Activated T-helper 1 cell treated with anti-CD3 and anti-CD28 coated beads, Interleukin-2, amount 50 U/mL, for 16 hours (primary cell): ENCODE data around the gene KISS1R.

Experiments used
- DNase-seq, 2 donors: peaks; one replicate each; pipeline ENCODE4 v3.0.0-alpha.2; 2020; ENCODE audit warnings: low read depth in 1 of 2, low spot score in 1 of 2

The KISS1R gene

GRCh38 chr19:899336-900042 is 17.6 kb upstream of the KISS1R start:
- no peak for DNase-seq

DNA sequence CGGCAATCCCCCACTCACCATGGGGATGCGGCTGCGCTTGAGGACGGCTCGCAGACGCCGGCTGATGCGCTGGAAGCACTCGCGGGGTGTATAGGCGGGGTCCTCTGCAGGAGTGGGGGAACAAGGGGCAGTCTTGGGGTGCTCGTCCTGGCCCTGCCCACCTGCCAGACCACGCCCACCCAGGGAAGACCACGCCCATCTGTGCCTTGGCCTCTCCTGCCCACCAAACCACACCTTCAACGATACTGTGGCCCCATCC is 17.2 kb upstream of the KISS1R start:
- DNase-seq, result no peak

DNA sequence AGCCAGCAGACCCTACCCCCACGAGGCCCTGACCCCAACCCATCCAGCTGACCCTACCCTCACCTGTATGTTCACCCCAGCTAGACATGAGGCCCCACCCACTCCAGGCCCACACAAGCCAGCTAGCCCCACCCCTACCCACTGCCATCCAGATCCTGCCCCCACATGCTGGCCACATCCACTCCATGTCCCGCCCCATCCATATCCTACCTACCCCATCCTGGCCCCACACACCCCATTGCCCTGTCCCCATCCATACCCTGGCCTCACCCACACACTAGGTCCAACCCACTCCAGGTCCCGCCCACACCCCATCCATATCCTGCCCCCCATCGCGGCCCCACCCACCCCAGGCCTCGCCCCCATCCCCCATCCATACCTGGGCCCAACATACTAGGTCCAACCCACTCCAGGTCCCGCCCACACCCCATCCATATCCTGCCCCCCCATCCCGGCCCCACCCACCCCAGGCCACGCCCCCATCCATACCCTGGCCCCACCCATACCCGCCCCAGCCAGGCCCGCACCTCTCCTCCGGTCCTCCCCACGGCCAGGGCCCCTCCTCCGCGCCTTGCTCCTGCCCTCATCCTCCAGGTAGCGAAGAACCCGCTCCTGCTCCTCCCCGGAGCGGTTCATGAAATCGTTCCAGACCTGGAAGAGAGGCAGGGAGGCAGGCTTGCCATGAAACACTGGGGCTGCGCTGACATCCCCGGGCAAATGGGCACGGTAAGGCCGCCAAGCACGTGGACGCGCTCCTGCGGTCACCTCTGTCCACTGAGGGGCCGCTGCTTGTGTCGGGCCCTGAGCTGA is 16.6 kb upstream of the KISS1R start:
- DNase-seq, result no peak

DNA sequence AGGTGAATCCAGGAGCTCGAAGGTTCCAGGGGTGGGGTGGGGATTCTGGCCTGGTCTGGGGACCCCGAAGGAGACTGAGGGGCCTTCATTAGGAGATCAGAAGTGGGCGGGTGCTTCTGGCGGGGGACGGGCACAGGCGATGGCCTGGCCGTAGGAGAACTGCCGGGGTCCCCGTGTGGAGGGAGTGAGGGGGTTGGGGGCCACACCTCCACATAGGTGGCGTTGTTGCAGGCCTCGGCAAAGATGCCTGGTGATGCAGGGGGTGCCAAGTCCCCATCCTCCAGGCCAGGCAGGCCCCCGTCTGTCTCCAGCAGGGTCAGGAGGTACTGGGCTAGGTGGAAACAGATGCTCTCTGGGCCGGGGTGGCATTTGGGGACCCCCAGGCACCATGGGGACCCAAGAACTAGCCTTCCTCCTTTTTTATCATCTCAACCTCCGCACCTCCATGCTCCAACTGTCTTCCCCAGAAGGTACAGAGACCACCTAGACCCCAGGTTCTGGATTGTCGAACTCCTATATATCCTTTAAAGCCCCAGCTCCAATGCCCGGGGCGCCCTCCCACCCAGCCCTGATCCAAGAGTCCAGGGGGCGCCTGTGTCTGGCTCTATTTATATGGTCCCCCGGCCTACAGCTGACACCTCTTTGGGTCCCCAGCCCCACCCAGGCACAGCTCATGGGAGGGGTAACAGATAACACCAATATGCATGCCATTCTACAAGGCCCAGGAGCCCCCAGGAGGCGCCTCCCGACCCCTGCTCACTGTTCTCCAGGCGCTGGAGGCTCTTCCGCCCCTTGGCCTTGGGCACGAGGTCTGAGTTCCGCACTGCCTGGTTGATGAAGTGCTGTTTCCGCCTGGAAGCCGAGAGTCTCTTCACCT is 15.7 kb upstream of the KISS1R start:
- DNase-seq, result no peak

DNA sequence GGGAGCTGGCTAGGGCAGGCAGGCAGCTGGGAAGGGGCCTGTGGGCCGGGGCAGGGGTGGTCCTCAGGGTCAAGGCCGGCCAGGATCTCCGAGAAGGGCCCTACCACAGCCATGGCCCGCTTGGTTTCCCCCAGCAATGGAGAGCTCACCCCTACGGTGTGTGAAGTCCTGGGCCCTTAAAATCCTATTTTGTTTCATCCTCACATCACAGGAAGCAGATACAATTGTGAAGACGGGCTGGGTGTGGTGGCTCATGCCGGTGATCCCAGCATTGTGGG is 15.1 kb upstream of the KISS1R start:
- no peak for DNase-seq

GRCh38 chr19:902446-903226 is 14.5 kb upstream of the KISS1R start:
- DNase-seq, result no peak

DNA sequence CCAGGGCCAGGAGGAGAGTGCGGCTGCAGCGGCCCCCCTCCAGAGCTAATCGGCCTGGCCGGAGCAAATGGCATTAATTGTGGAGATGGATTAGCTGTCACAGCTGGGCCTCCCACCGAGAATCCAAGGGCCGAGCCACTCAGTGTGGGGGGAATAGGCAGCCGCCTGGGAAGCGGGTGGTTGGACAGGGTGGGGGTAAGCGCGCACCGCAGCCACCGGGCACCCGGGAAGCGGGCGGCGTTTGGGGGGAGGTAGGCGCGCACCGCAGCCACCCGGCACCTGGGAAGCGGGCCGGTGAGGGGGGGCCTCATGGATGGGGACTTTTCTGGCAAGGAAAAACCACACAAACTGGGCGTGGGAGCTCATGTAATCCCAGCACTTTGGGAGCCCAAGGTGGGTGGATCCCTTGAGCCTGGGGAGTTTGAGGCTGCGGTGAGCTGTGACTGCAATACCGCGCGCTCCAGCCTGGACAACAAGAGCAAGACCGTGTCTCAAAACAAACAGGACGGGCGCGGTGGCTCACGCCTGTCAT is 13.8 kb upstream of the KISS1R start:
- DNase-seq, result no peak

DNA sequence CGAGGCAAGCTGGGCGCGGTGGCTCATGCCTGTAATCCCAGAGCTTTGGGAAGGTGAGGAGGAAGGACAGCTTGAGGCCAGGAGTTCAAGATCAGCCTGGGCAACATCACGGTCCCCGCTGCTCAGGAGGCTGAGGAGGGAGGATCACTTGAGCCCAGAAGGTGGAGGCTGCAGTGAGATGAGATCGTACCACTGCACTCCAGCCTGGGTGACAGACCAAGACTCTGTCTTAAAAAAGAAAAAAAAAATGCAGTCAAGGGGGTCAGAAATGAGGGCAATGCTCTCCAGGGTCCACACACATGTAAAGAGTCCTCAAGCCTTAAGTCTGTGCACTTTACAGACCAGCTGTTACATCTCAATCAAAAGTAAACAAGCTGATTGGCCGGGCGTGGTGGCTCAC is 12.6 kb upstream of the KISS1R start:
- no peak for DNase-seq

DNA sequence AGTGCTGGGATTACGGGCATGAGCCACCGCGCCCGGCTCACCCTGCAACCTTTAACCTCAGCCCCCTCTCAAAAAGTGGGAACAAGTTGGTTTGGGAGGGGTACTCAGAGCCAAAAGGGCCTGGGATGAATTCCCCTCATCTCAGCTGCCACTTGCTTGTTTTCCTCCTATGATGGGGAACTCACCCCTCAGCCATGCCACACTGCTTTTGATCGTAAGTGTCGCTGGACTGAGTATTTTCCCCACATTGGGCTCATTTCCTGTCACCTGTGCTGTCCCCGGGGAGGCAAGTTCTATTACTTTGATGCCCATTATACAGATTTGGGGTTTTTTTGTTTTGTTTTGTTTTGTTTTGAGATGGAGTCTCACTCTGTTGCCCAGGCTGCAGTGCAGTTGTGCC is 10.7 kb upstream of the KISS1R start:
- DNase-seq, result no peak

DNA sequence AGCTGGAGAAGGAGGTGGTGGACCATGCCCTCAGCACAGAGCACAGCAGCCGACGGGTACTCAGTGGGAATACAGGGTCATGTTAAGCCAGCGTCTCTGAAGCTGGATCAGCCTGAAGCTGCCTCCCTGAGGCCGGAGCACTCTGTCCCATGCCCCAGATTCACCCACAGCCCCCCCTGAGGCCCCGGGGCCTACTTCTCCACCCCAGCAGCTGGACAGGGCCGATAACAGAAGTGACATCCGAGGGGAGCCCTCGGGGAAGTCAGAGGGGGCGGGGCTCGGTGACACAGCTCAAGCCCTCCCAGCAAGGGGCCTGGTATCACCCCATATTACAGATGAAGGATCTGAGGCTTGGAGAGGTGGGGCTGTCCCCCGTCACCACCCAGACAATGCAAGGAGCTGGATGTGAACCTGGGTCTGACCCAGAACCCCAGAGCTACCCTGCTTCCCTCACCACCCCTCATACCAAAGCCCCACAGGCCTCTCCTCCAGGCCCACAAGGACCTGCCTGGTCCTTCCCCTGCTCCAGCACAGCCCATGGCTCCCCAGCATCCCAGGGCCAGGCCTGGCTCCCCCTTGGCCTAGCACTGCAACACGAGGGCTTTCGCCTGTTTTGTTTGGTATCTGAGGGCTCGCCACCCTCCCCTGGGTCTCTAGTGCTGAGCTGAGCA is 9.8 kb upstream of the KISS1R start:
- no peak for DNase-seq

DNA sequence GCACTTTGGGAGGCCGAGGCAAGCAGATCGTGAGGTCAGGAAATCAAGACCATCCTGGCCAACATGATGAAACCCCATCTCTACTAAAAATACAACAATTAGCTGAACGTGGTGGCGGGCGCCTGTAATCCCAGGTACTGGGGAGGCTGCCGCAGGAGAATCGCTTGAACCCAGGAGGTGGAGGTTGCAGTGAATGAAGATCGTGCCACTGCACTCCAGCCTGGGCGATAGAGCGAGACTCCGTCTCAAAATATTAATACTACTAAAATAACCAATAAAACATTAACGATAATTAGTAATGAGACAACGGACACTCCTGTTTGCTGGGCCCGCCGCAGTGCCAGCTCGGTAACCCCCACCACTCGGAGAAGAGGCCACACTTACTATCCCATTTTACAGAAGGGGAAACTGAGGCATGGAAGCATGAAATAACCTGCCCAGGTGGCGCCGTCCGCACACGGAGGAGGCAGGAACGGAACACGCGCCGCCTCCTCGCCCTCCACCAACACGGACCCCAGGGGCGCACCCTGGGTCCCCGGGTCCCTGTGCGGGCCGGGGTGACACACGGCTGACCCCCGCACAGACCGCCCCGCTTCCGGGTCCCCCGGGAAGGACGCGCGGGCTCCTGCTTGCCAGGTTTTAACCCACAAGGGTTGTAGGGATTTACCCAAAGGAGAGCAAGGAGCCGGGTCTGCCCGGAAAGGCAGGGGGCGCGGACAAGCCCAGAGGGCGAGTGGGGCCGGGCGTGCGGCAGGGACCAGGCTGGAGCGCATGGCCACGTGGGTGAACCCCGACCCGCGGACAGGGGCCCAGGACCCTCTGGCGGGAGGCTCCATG is 5.7 kb upstream of the KISS1R start:
- no peak for DNase-seq

DNA sequence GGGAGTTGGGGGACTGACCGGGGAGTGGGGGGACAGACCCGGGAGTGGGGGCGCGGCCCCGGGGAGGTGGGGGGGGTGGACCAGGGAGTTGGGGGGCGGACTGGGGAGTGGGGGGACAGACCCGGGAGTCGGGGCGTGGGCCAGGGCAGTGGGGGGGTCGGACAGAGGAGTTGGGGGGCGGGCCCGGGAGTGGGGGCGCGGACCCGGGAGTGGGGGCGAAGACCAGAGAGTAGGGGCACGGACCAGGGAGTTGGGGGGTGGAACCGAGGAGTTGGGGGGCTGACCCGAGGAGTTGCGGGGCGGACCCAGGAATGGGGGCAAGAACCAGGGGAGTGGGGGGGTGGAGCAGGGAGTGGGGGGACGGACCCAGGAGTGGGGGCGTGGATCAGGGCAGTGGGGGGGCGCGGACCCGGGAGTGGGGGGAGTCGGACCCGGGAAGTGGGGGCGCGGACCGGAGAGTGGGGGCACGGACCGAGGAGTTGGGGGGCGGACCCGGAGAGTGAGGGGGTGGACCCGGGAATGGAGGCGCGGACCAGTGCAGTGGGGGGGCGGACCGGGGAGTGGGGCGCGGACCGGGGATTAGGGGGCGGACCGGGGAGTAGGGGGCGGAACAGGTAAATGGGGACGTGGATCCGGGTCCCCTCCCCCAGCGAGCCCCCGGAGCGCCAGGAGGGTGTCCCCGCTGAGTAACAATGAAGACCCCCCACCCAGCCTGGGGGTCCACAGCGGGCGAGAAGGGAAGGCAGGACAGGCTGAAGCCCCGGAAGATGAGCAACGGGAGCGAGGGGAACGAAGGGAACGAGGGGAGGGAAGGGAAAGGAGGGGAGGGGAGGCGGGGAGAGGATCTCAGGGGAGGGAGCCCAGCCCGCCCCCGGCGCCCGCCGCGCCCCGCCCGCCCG is 4.7 kb upstream of the KISS1R start:
- no peak for DNase-seq

DNA sequence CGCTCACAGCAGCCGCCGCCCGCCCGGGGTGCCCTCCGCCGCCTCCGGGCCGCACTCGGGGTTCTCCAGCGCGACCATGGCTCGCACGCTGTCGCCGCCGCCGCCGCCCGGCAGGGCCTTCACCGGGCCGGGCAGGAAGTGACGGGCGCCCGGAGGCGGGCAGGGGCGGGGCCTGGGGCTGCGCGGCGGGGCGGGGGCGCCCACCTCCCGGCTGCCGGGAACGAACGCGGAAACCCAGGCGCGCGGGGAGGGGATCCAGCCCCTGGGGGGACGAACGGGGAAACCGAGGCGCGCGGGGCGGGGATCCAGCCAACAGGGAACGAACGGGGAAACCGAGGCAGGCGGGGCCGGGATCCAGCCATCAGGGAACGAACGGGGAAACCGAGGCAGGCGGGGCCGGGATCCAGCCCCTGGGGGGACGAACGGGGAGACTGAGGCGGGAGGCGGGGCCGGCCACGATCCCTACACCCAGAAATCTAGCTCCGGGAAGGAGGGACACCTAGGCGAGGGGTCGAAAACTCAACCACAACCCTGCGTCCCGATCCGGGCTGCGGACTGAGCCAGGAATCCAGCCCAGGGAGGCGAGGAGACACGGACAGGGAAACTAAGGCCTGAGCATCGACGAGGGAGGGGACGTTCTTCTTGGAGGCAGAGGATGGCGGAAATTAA is 3.9 kb upstream of the KISS1R start, which contains the start of gene R3HDM4:
TSS of gene R3HDM4 (minus strand) at position 140 of the 669 bp plus-strand sequence. CDS start at position 78, 62 bp downstream.
- peak; percentile 68 to 79 for DNase-seq

DNA sequence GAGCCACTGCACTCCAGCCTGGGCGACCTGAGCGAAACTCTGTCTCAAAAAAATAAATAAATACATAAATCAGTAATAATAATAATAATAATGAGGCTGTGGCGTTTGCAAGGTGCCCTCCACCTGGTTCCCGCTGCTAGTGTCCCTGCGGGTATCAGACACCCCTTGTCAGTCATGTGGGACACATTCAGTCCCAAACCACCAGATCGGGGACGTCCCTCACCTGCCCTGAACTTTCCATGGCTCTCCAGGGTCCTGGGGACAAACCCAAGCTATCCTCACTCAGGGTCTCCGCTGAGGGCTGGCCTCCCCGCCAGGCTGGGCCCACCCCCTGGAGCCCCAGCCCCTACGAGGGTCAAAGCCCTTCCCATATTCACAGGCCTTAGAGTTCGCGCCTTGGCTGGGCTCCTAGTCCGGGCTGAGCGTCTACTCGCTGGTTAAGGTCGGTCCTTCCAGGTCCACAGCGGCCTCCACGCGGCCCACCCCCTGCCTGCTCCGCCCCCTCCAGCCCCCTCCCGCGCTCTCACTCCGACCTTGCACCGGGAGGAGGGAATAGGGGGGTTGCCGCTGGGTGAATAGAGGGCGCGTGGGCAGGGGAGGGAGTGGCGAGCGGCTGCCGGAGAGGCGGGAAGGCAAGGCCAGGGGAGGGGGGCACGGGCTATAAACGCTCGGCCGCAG is 349 bp upstream of the KISS1R start:
- no peak for DNase-seq

DNA sequence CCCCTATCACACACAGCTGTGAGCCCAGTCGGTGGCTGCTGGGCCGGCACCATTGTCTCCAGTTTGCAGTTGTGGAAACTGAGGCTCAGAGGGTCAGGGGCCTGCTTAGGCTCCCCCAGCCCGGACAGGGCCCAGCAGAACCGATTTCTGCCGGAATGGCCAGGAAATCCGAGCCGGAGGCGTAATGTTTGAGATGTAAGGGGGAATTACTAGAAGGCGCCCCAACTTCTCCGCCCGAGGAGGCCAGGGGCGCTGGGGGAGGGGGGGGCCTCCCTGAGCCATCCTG is 962 bp downstream of the KISS1R start:
- no peak for DNase-seq

DNA sequence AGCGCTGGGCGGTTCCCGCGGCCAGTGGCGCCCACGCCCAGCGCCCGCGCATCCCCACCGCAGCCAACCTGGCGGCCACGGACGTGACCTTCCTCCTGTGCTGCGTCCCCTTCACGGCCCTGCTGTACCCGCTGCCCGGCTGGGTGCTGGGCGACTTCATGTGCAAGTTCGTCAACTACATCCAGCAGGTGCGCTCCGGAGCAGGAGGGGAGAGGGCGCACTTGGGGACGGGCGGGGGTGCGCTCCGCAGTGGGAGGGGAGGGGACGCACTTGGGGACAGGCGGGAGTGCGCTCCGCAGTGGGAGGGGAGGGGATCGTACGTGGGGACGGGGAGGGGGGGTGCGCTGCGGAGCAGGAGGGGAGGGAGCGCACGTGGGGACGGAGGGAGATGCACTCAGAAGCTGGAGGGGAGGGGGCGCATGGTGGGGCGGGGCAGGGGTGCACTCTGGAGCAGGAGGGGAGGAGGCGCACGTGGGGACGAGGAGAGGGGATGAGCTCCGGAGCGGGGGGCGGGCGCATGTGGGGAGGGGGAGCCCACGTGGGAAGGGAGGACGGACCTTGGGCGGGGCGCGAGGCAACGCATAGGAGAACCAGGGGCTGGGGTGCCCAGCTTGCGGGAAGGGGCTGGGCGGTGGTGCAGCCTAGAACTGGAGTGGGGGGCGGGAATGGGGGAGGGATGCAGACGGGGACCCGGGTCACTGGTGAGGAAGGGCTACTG is 1.5 kb downstream of the KISS1R start:
- DNase-seq, result no peak
